ENCODE results near the gene PAM16.

Gene PAM16

DNA sequence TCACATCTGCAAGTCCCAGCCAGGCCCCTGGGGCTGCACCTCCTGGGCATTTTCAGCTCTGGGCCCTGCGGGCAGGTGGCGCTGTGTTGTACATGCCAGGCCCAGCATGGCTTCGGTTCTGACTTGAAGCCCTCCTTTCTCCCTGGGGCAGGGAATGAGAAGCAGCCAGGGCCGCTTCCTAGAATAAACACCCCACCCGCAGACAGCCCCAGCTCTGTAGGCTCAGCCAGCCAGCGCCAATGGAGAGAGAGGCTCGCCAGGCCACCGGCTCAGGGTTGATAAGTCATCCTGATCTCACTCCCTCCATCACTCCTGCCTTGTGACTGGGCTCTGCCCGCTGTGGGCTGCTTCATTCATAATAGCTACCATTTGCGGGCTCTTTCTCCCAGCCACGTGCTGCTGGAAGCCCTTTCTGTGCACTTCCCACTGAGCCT lies 41.3 kb downstream of the PAM16 start (continued):
- TF ChIP-seq ZBTB7A (tag by site-specific recombination; IDR thresholded peaks at IDR 0.05; ENCODE audit: low read depth) (no peak), ZNF324 (tag by site-specific recombination; IDR thresholded peaks at IDR 0.05) (no peak), ZNF214 (tag by site-specific recombination; IDR thresholded peaks at IDR 0.05; ENCODE audit: borderline replicate concordance) (no peak), ZNF114 (tag by site-specific recombination; IDR thresholded peaks at IDR 0.05) (no peak), ZNF341 (tag by site-specific recombination; IDR thresholded peaks at IDR 0.05; ENCODE audit: low read depth) (no peak), ZNF423 (tag by site-specific recombination; IDR thresholded peaks at IDR 0.05) (no peak), ZNF596 (tag by site-specific recombination; IDR thresholded peaks at IDR 0.05) (no peak), KLF1 (tag by site-specific recombination; IDR thresholded peaks at IDR 0.05) (0 out of 2 replicates have a peak, but pooled peaks have one; percentile 17), SCRT2 (tag by site-specific recombination; IDR thresholded peaks at IDR 0.05) (no peak), ZNF561 (tag by site-specific recombination; IDR thresholded peaks at IDR 0.05; ENCODE audit: borderline replicate concordance) (peak; percentile 66; the same call in 1 of the 2 replicates), ZNF558 (tag by site-specific recombination; IDR thresholded peaks at IDR 0.05) (no peak), ZNF514 (tag by site-specific recombination; IDR thresholded peaks at IDR 0.05) (no peak), BCL11B (tag by site-specific recombination; IDR thresholded peaks at IDR 0.05; ENCODE audit: low read depth) (no peak), ZBTB44 (tag by site-specific recombination; IDR thresholded peaks at IDR 0.05) (no peak), ZSCAN18 (tag by site-specific recombination; IDR thresholded peaks at IDR 0.05) (no peak), ZNF335 (tag by site-specific recombination; conservative IDR thresholded peaks at IDR 0.05) (no peak), ELK4 (IDR thresholded peaks at IDR 0.05; ENCODE audit: borderline replicate concordance, low read depth, low read length) (no peak)
- TF ChIP-seq, protein P1, sequence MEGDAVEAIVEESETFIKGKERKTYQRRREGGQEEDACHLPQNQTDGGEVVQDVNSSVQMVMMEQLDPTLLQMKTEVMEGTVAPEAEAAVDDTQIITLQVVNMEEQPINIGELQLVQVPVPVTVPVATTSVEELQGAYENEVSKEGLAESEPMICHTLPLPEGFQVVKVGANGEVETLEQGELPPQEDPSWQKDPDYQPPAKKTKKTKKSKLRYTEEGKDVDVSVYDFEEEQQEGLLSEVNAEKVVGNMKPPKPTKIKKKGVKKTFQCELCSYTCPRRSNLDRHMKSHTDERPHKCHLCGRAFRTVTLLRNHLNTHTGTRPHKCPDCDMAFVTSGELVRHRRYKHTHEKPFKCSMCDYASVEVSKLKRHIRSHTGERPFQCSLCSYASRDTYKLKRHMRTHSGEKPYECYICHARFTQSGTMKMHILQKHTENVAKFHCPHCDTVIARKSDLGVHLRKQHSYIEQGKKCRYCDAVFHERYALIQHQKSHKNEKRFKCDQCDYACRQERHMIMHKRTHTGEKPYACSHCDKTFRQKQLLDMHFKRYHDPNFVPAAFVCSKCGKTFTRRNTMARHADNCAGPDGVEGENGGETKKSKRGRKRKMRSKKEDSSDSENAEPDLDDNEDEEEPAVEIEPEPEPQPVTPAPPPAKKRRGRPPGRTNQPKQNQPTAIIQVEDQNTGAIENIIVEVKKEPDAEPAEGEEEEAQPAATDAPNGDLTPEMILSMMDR (tag by site-specific recombination; IDR thresholded peaks at IDR 0.05), result peak; percentile 68; the same call in 1 of the 2 replicates
- TF ChIP-seq, protein P2, sequence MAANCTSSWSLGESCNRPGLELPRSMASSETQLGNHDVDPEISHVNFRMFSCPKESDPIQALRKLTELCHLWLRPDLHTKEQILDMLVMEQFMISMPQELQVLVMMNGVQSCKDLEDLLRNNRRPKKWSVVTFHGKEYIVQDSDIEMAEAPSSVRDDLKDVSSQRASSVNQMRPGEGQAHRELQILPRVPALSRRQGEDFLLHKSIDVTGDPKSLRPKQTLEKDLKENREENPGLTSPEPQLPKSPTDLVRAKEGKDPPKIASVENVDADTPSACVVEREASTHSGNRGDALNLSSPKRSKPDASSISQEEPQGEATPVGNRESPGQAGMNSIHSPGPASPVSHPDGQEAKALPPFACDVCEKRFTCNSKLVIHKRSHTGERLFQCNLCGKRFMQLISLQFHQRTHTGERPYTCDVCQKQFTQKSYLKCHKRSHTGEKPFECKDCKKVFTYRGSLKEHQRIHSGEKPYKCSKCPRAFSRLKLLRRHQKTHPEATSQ (tag by site-specific recombination; IDR thresholded peaks at IDR 0.05), result no peak

GRCh38 chr16:4309102-4309832 lies 41.9 kb downstream of the PAM16 start:
- Histone ChIP-seq H3K4me1 (ENCODE audit: control insufficient read depth, insufficient read depth, low read length) (no peaks in the 10 kb centered on the region), H3K9me3 (ENCODE audit: control insufficient read depth, insufficient read depth, low read depth, low read length) (no peaks in the 10 kb centered on the region), H3K4me3 (ENCODE audit: low read depth, low read length) (no peak overlapping the region), H3K36me3 (ENCODE audit: control insufficient read depth in 2 of 2, insufficient read depth in 1 of 2, low read length in 2 of 2) (no peaks in the 10 kb centered on the region), H3K27ac (ENCODE audit: extremely low read depth, low read depth, low read length) (no peak overlapping the region)
- ChIA-PET POLR2A (interaction anchor here (1.1 to 1.3 kb wide), 2 partner anchors 14 to 38 kb away, joined by 3 read pairs; no protein-coding TSS in a partner anchor), CTCF (interaction anchor here (0.7 to 2.2 kb wide), 10 partner anchors 8 to 109 kb away, joined by 3 to 12 read pairs (median 4); no protein-coding TSS in a partner anchor)
- TF ChIP-seq, protein P3, sequence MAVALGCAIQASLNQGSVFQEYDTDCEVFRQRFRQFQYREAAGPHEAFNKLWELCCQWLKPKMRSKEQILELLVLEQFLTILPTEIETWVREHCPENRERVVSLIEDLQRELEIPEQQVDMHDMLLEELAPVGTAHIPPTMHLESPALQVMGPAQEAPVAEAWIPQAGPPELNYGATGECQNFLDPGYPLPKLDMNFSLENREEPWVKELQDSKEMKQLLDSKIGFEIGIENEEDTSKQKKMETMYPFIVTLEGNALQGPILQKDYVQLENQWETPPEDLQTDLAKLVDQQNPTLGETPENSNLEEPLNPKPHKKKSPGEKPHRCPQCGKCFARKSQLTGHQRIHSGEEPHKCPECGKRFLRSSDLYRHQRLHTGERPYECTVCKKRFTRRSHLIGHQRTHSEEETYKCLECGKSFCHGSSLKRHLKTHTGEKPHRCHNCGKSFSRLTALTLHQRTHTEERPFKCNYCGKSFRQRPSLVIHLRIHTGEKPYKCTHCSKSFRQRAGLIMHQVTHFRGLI (tag by site-specific recombination; IDR thresholded peaks at IDR 0.05), result no peak
- TF ChIP-seq ZNF423 (tag by site-specific recombination; IDR thresholded peaks at IDR 0.05), result 0 out of 2 replicates have a peak, but pooled peaks have one; percentile 18
- no peak for TF ChIP-seq ZNF48 (tag by site-specific recombination; IDR thresholded peaks at IDR 0.05)
- TF ChIP-seq ZNF610 (tag by site-specific recombination; IDR thresholded peaks at IDR 0.05; ENCODE audit: borderline replicate concordance), result no peak
- TF ChIP-seq ZNF324 (tag by site-specific recombination; IDR thresholded peaks at IDR 0.05), result no peak
- TF ChIP-seq TCF7L2 (IDR thresholded peaks at IDR 0.05; ENCODE audit: borderline replicate concordance, low read depth, low read length), result no peak
- TF ChIP-seq ZNF221 (tag by site-specific recombination; IDR thresholded peaks at IDR 0.05; ENCODE audit: borderline replicate concordance), result no peak
- TF ChIP-seq ZNF146 (tag by site-specific recombination; IDR thresholded peaks at IDR 0.05), result no peak
